HepG2 (cell line): ENCODE results near the gene PRUNE1. TPM values are rescaled to one million over a fixed set of nuclear protein-coding genes. Genes with fewer than 3 reads are reported as not detected.

ENCODE experiments used
- AGO2 ChIP-seq: fragments of 200-400 bp; formaldehyde crosslinking; optimal IDR thresholded peaks from 2 replicates; pipeline ENCODE3; 2017; ENCODE audit warnings: mild to moderate bottlenecking, low read depth, low read length, moderate library complexity
- DR1 ChIP-seq: sonication (generic); formaldehyde crosslinking; IDR thresholded peaks from 2 replicates; pipeline ENCODE4 v1.8.0; 2021; ENCODE audit warnings: mild to moderate bottlenecking, missing genetic modification reagents, inconsistent platforms
- ERF ChIP-seq: IDR thresholded peaks from 2 replicates; pipeline ENCODE4 v1.6.1; 2018; ENCODE audit warnings: missing biosample characterization, missing genetic modification reagents
- GLI4 ChIP-seq: sonication (generic); formaldehyde crosslinking; IDR thresholded peaks from 2 replicates; pipeline ENCODE4 v1.5.1; 2020; ENCODE audit warnings: missing genetic modification reagents, mild to moderate bottlenecking, moderate library complexity, borderline replicate concordance
- ISX ChIP-seq: sonication (generic); formaldehyde crosslinking; conservative IDR thresholded peaks from 2 replicates; pipeline ENCODE4 v1.5.0; 2020; ENCODE audit warnings: missing genetic modification reagents
- JARID2 ChIP-seq: sonication (generic); formaldehyde crosslinking; IDR thresholded peaks from 2 replicates; pipeline ENCODE4 v1.8.1; 2023; ENCODE audit warnings: missing genetic modification reagents, inconsistent platforms; ENCODE audit not compliant: insufficient replicate concordance
- KLF11 ChIP-seq: IDR thresholded peaks from 2 replicates; pipeline ENCODE4 v1.6.1; 2016; ENCODE audit warnings: missing compliant biosample characterization
- MTF1 ChIP-seq: sonication (generic); formaldehyde crosslinking; IDR thresholded peaks from 2 replicates; pipeline ENCODE4 v1.5.0; 2020; ENCODE audit warnings: missing genetic modification reagents
- NAIF1 ChIP-seq: sonication (generic); formaldehyde crosslinking; IDR thresholded peaks from 2 replicates; pipeline ENCODE4 v1.5.0; 2020; ENCODE audit warnings: mild to moderate bottlenecking, missing genetic modification reagents, borderline replicate concordance
- NFE2L2 ChIP-seq: fragments of 150-350 bp; IDR thresholded peaks from 2 replicates; pipeline ENCODE4 v1.6.1; 2014; ENCODE audit warnings: low read length
- PITX1 ChIP-seq: sonication (generic); formaldehyde crosslinking; IDR thresholded peaks from 2 replicates; pipeline ENCODE4 v1.5.1; 2020; ENCODE audit warnings: mild to moderate bottlenecking, missing genetic modification reagents
- RELA ChIP-seq: sonication (generic); formaldehyde crosslinking; IDR thresholded peaks from 2 replicates; pipeline ENCODE4 v1.4.0; 2020; ENCODE audit warnings: missing genetic modification reagents
- SALL2 ChIP-seq: sonication (generic); formaldehyde crosslinking; IDR thresholded peaks from 2 replicates; pipeline ENCODE4 v1.8.1; 2023; ENCODE audit warnings: mild to moderate bottlenecking, missing genetic modification reagents, inconsistent platforms
- SMAD9 ChIP-seq: sonication (generic); formaldehyde crosslinking; IDR thresholded peaks from 2 replicates; pipeline ENCODE4 v1.5.1; 2020; ENCODE audit warnings: mild to moderate bottlenecking, missing genetic modification reagents
- TEAD3 ChIP-seq: optimal IDR thresholded peaks from 2 replicates; pipeline ENCODE3; 2016; ENCODE audit warnings: borderline replicate concordance
- ZNF136 ChIP-seq: sonication (generic); formaldehyde crosslinking; IDR thresholded peaks from 2 replicates; pipeline ENCODE4 v1.8.1; 2022; ENCODE audit warnings: low read depth, mild to moderate bottlenecking, moderate library complexity, missing genetic modification reagents
- ZNF34 ChIP-seq: sonication (generic); formaldehyde crosslinking; IDR thresholded peaks from 2 replicates; pipeline ENCODE4 v1.4.0; 2020; ENCODE audit warnings: mild to moderate bottlenecking, missing genetic modification reagents, borderline replicate concordance
- ZNF484 ChIP-seq: sonication (generic); formaldehyde crosslinking; IDR thresholded peaks from 2 replicates; pipeline ENCODE4 v1.5.1; 2020; ENCODE audit warnings: mild to moderate bottlenecking, low read depth, missing genetic modification reagents, borderline replicate concordance
- ZNF788 ChIP-seq: sonication (generic); formaldehyde crosslinking; IDR thresholded peaks from 2 replicates; pipeline ENCODE4 v1.5.0; 2020; ENCODE audit warnings: mild to moderate bottlenecking, missing genetic modification reagents, borderline replicate concordance
- ZNF790 ChIP-seq: sonication (generic); formaldehyde crosslinking; IDR thresholded peaks from 2 replicates; pipeline ENCODE4 v1.8.0; 2022; ENCODE audit warnings: missing genetic modification reagents, mild to moderate bottlenecking, borderline replicate concordance
- polyA plus RNA-seq, 8 experiments: library from polyadenylated mRNA; depleted of rRNA in 3 of 8; stranded (reverse) in 7 of 8; unstranded in 1 of 8; fragments of >200 nt; fragmentation: Illumina TruSeq in 4 of 8; extraction: Trizol in 4 of 8; gene quantifications; 2 replicates each; pipeline versions ENCODE4 v1.2.1 to v1.2.3, GENCODE V29; 2011 to 2016; ENCODE audit warnings: low read depth in 4 of 8, missing spikeins in 1 of 8, mixed read lengths in 1 of 8; ENCODE audit not compliant: insufficient read depth in 1 of 8
- total RNA-seq, 5 experiments: library from RNA; depleted of rRNA; stranded (reverse); fragments of >200 nt; fragmentation: Illumina TruSeq; extraction: Trizol; gene quantifications; 2 replicates each; pipeline ENCODE4 v1.2.3, GENCODE V29; 2016; ENCODE audit warnings: low read depth in 1 of 5
- TF ChIP-seq, protein P1 (sequence below): IDR thresholded peaks from 2 replicates; pipeline ENCODE4 v1.4.0; 2020; ENCODE audit warnings: mild to moderate bottlenecking, missing genetic modification reagents
- TF ChIP-seq, protein P2 (sequence below): sonication (generic); formaldehyde crosslinking; IDR thresholded peaks from 2 replicates; pipeline ENCODE4 v1.4.0; 2020; ENCODE audit warnings: missing genetic modification reagents
- TF ChIP-seq, protein P3 (sequence below): sonication (generic); formaldehyde crosslinking; IDR thresholded peaks from 2 replicates; pipeline ENCODE4 v1.4.0; 2020; ENCODE audit warnings: mild to moderate bottlenecking, missing genetic modification reagents
- TF ChIP-seq, protein P4 (sequence below): sonication (generic); formaldehyde crosslinking; IDR thresholded peaks from 2 replicates; pipeline ENCODE4 v1.8.0; 2022; ENCODE audit warnings: missing genetic modification reagents, mild to moderate bottlenecking, moderate library complexity, borderline replicate concordance

The PRUNE1 gene
- total and polyA plus RNA-seq, 2 of the 13 experiments (the other 11 are each of a cell fraction or from before 2014, with no cell fraction given): 19.0 to 31.9 TPM

DNA sequence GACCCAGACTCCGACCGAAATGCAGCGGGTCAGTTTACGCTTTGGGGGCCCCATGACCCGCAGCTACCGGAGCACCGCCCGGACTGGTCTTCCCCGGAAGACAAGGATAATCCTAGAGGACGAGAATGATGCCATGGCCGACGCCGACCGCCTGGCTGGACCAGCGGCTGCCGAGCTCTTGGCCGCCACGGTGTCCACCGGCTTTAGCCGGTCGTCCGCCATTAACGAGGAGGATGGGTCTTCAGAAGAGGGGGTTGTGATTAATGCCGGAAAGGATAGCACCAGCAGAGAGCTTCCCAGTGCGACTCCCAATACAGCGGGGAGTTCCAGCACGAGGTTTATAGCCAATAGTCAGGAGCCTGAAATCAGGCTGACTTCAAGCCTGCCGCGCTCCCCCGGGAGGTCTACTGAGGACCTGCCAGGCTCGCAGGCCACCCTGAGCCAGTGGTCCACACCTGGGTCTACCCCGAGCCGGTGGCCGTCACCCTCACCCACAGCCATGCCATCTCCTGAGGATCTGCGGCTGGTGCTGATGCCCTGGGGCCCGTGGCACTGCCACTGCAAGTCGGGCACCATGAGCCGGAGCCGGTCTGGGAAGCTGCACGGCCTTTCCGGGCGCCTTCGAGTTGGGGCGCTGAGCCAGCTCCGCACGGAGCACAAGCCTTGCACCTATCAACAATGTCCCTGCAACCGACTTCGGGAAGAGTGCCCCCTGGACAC lies 39.8 kb downstream of the PRUNE1 start (continued):
- peak; percentile 53 for TF ChIP-seq JARID2 (CRISPR knock-in tag)
- no peak; the same call in 1 of the 2 replicates for TF ChIP-seq NAIF1
- TF ChIP-seq MTF1 (CRISPR knock-in tag): no peak; the same call in 1 of the 2 replicates
- TF ChIP-seq NFE2L2: no peak
- no peak for TF ChIP-seq RELA (CRISPR knock-in tag)
- TF ChIP-seq, protein P1, sequence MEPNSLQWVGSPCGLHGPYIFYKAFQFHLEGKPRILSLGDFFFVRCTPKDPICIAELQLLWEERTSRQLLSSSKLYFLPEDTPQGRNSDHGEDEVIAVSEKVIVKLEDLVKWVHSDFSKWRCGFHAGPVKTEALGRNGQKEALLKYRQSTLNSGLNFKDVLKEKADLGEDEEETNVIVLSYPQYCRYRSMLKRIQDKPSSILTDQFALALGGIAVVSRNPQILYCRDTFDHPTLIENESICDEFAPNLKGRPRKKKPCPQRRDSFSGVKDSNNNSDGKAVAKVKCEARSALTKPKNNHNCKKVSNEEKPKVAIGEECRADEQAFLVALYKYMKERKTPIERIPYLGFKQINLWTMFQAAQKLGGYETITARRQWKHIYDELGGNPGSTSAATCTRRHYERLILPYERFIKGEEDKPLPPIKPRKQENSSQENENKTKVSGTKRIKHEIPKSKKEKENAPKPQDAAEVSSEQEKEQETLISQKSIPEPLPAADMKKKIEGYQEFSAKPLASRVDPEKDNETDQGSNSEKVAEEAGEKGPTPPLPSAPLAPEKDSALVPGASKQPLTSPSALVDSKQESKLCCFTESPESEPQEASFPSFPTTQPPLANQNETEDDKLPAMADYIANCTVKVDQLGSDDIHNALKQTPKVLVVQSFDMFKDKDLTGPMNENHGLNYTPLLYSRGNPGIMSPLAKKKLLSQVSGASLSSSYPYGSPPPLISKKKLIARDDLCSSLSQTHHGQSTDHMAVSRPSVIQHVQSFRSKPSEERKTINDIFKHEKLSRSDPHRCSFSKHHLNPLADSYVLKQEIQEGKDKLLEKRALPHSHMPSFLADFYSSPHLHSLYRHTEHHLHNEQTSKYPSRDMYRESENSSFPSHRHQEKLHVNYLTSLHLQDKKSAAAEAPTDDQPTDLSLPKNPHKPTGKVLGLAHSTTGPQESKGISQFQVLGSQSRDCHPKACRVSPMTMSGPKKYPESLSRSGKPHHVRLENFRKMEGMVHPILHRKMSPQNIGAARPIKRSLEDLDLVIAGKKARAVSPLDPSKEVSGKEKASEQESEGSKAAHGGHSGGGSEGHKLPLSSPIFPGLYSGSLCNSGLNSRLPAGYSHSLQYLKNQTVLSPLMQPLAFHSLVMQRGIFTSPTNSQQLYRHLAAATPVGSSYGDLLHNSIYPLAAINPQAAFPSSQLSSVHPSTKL (CRISPR knock-in tag): 0 out of 2 replicates have a peak, but pooled peaks have one; percentile 0
- TF ChIP-seq PITX1 (CRISPR knock-in tag): no peak
- TF ChIP-seq SALL2 (CRISPR knock-in tag): peak; percentile 40; the same call in 1 of the 2 replicates
- no peak for TF ChIP-seq ZNF790 (CRISPR knock-in tag)
- TF ChIP-seq SMAD9: no peak
- TF ChIP-seq ZNF34 (CRISPR knock-in tag): no peak
- no peak for TF ChIP-seq DR1 (CRISPR knock-in tag)
- TF ChIP-seq, protein P2, sequence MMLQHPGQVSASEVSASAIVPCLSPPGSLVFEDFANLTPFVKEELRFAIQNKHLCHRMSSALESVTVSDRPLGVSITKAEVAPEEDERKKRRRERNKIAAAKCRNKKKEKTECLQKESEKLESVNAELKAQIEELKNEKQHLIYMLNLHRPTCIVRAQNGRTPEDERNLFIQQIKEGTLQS: no peak
- TF ChIP-seq ZNF788 (CRISPR knock-in tag): peak; percentile 45; the same call in 1 of the 2 replicates
- no peak for TF ChIP-seq ZNF484 (CRISPR knock-in tag)
- peak; percentile 60 for TF ChIP-seq ERF (CRISPR knock-in tag)
- peak; percentile 80 for TF ChIP-seq AGO2
- TF ChIP-seq, protein P3, sequence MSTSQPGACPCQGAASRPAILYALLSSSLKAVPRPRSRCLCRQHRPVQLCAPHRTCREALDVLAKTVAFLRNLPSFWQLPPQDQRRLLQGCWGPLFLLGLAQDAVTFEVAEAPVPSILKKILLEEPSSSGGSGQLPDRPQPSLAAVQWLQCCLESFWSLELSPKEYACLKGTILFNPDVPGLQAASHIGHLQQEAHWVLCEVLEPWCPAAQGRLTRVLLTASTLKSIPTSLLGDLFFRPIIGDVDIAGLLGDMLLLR (CRISPR knock-in tag): no peak
- TF ChIP-seq, protein P4, sequence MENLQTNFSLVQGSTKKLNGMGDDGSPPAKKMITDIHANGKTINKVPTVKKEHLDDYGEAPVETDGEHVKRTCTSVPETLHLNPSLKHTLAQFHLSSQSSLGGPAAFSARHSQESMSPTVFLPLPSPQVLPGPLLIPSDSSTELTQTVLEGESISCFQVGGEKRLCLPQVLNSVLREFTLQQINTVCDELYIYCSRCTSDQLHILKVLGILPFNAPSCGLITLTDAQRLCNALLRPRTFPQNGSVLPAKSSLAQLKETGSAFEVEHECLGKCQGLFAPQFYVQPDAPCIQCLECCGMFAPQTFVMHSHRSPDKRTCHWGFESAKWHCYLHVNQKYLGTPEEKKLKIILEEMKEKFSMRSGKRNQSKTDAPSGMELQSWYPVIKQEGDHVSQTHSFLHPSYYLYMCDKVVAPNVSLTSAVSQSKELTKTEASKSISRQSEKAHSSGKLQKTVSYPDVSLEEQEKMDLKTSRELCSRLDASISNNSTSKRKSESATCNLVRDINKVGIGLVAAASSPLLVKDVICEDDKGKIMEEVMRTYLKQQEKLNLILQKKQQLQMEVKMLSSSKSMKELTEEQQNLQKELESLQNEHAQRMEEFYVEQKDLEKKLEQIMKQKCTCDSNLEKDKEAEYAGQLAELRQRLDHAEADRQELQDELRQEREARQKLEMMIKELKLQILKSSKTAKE (CRISPR knock-in tag): no peak
- TF ChIP-seq GLI4 (CRISPR knock-in tag): peak; percentile 84; the same call in 1 of the 2 replicates
- peak; percentile 77; the same call in 1 of the 2 replicates for TF ChIP-seq ZNF136 (CRISPR knock-in tag)
- no peak for TF ChIP-seq TEAD3 (CRISPR knock-in tag)
- no peak for TF ChIP-seq ISX (CRISPR knock-in tag)
- no peak for TF ChIP-seq KLF11 (CRISPR knock-in tag)
